ENCODE results near the gene ADAMTS5. TPM values are rescaled to one million over a fixed set of nuclear protein-coding genes. Genes with fewer than 3 reads are reported as not detected.

Gene ADAMTS5
- total RNA-seq, 1 donor from 2014 or later, result 62.8 TPM

GRCh38 chr21:26973226-26973625 lies 6.3 kb upstream of the ADAMTS5 start:
- H3K4me1 Mint-ChIP-seq (ENCODE audit: unreplicated experiment), result peaks cover 23% of the 10 kb centered on the region
- H3K27me3 Mint-ChIP-seq (ENCODE audit: unreplicated experiment), result no peaks in the 10 kb centered on the region
- no peak for DNase-seq (ENCODE audit: extremely low spot score, unreplicated experiment)
- H3K9me3 Mint-ChIP-seq (ENCODE audit: unreplicated experiment), result peaks cover 4% of the 10 kb centered on the region
- no peak overlapping the region for H3K4me3 Mint-ChIP-seq (ENCODE audit: unreplicated experiment)
- TF ChIP-seq CTCF (IDR thresholded peaks at IDR 0.05), result no peak
- no peak overlapping the region for H3K27ac Mint-ChIP-seq (ENCODE audit: unreplicated experiment)
- no peaks in the 10 kb centered on the region for H3K36me3 Mint-ChIP-seq (ENCODE audit: unreplicated experiment)

GRCh38 chr21:26972192-26972591 lies 5.3 kb upstream of the ADAMTS5 start:
- Mint-ChIP-seq H3K27ac (ENCODE audit: unreplicated experiment) (no peak overlapping the region), H3K27me3 (ENCODE audit: unreplicated experiment) (no peaks in the 10 kb centered on the region), H3K4me1 (ENCODE audit: unreplicated experiment) (peaks cover 23% of the 10 kb centered on the region), H3K36me3 (ENCODE audit: unreplicated experiment) (no peaks in the 10 kb centered on the region), H3K9me3 (ENCODE audit: unreplicated experiment) (no peaks in the 10 kb centered on the region), H3K4me3 (ENCODE audit: unreplicated experiment) (no peak overlapping the region)
- TF ChIP-seq CTCF (IDR thresholded peaks at IDR 0.05), result no peak
- no peak for DNase-seq (ENCODE audit: extremely low spot score, unreplicated experiment)

DNA sequence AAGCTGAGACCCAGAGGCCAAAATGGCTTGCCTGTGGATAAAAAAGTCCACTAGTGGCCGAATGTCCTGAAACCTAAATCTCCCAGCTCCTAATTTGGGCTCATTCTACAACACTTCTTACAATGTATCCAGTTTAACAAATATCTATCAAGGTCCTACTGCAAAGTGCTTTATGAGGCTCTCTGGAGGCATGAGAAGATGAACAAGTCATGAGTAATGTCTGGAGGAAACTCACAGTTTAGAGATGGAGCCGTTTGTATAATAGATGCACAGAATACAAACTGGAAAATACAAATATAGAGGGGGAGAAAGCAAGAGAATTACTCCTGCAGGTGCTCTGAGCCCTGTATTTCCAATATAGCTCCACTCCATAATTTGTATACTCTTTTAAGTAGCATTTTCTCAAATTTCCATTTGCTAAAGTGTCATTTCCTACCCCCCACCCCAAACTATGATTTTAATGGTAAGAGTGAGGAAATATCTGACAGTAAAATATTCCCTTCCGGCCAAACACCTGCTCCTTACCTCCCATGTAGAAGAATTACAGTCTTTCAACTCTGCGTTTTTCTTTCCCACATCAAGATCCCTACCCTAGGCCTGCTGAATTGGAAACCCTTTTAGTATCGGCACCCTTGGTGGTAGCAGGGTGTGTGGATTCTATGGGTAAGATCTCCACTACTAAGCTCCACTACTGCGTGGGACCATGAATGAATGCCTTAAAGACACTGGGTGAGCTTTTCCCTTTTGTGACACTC lies 3.3 kb upstream of the ADAMTS5 start:
- no peak for TF ChIP-seq CTCF (IDR thresholded peaks at IDR 0.05)
- no peaks in the 10 kb centered on the region for H3K36me3 Mint-ChIP-seq (ENCODE audit: unreplicated experiment)
- H3K27ac Mint-ChIP-seq (ENCODE audit: unreplicated experiment), result no peak overlapping the region
- no peaks in the 10 kb centered on the region for H3K27me3 Mint-ChIP-seq (ENCODE audit: unreplicated experiment)
- H3K9me3 Mint-ChIP-seq (ENCODE audit: unreplicated experiment), result no peaks in the 10 kb centered on the region
- H3K4me1 Mint-ChIP-seq (ENCODE audit: unreplicated experiment), result peaks cover 24% of the 10 kb centered on the region
- no peak overlapping the region for H3K4me3 Mint-ChIP-seq (ENCODE audit: unreplicated experiment)
- DNase-seq (ENCODE audit: extremely low spot score, unreplicated experiment), result no peak

- no peak for TF ChIP-seq CTCF (IDR thresholded peaks at IDR 0.05)
- Mint-ChIP-seq H3K27me3 (ENCODE audit: unreplicated experiment) (no peaks in the 10 kb centered on the region), H3K9me3 (ENCODE audit: unreplicated experiment) (no peaks in the 10 kb centered on the region), H3K4me1 (ENCODE audit: unreplicated experiment) (peaks cover 34% of the 10 kb centered on the region), H3K27ac (ENCODE audit: unreplicated experiment) (peak overlapping the region; percentile 98), H3K36me3 (ENCODE audit: unreplicated experiment) (peaks cover 20% of the 10 kb centered on the region), H3K4me3 (ENCODE audit: unreplicated experiment) (peak overlapping the region; percentile 98)
- DNase-seq (ENCODE audit: extremely low spot score, unreplicated experiment), result no peak
These were observed 233 bp downstream of the ADAMTS5 start for GRCh38 chr21:26966649-26967061.

GRCh38 chr21:26965907-26966581 lies 844 bp downstream of the ADAMTS5 start:
- H3K27ac Mint-ChIP-seq (ENCODE audit: unreplicated experiment), result peak overlapping the region; percentile 98
- peak; percentile 87 for DNase-seq (ENCODE audit: extremely low spot score, unreplicated experiment)
- H3K4me1 Mint-ChIP-seq (ENCODE audit: unreplicated experiment), result peaks cover 34% of the 10 kb centered on the region
- H3K36me3 Mint-ChIP-seq (ENCODE audit: unreplicated experiment), result peaks cover 27% of the 10 kb centered on the region
- H3K9me3 Mint-ChIP-seq (ENCODE audit: unreplicated experiment), result no peaks in the 10 kb centered on the region
- no peaks in the 10 kb centered on the region for H3K27me3 Mint-ChIP-seq (ENCODE audit: unreplicated experiment)
- peak overlapping the region; percentile 98 for H3K4me3 Mint-ChIP-seq (ENCODE audit: unreplicated experiment)
- TF ChIP-seq CTCF (IDR thresholded peaks at IDR 0.05), result peak; percentile 20

Data from osteocyte (in vitro differentiated cells).